ENCODE data around the gene TECTA.

The TECTA gene

DNA sequence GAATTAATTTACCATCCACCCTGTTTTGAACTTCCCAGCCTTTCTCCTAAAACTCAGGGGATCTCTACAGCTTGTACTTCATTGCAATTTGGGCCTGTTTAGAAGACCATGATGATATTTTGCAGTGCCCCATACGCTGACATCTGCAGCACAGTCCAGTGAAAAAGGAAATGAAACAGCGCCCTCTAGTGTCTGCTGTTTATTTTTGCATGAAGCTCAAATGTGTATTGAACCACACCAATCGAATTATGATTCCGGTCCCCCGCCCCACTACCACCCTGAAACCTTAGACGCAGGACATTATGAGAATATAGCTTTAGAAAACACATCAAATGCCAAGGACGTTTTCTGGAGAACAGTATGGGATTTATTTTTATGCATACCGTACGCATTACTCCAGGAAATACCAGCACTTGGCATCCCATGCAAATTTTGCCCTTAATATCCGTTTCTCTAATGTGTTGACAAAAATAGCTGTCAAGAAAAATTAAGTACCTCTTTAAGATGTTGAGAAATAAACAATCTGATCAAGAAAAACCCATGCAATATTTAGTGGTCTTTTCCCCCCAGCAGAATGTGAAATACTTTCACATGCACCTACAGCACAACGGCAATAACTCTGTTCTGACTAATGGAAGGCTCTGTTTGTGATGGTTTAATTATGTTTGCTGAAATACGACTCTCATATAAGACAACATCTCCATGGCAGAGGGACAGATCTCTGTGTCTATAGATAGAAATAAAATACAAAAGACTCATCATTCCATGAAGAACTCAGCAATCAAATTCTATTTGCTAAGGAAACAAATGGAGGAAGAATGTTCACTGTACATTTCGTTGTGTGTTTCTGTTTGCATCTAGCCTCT, 93.9 kb downstream of the TECTA start:
- WGBS, result 2% methylated on average over 4 of the region's 13 CpGs
- Histone ChIP-seq H3K18ac (ENCODE audit: low read depth in 1 of 2, low read length in 2 of 2) (no peak overlapping the region), H2AFZ (ENCODE audit: low read depth, low read length) (no peak overlapping the region), H4K91ac (ENCODE audit: low read length) (no peak overlapping the region), H4K8ac (ENCODE audit: low read length) (no peak overlapping the region), H2AK5ac (ENCODE audit: low read length, severe bottlenecking) (no peak overlapping the region), H2BK5ac (ENCODE audit: low read depth, low read length, poor library complexity, severe bottlenecking) (no peak overlapping the region), H3K79me1 (replicated peaks; ENCODE audit: low read length, poor library complexity, severe bottlenecking) (no peaks in the 10 kb centered on the region), H2BK15ac (ENCODE audit: low read depth, poor library complexity, severe bottlenecking) (no peak overlapping the region), H3K14ac (ENCODE audit: low read length in 2 of 2) (no peak overlapping the region), H3K4me2 (ENCODE audit: low read length, poor library complexity, severe bottlenecking) (no peak overlapping the region), H3K9ac (ENCODE audit: low read length) (peak overlapping the region; percentile 22), H3K4me1 (ENCODE audit: control insufficient read depth, insufficient read depth, low read depth, low read length) (no peaks in the 10 kb centered on the region), H3K36me3 (ENCODE audit: control insufficient read depth in 1 of 2, insufficient read depth in 2 of 2, low read depth in 1 of 2, low read length in 2 of 2) (no peaks in the 10 kb centered on the region), H3K27ac (ENCODE audit: low read length, poor library complexity, severe bottlenecking) (no peak overlapping the region), H3K9me3 (ENCODE audit: control insufficient read depth, low read length) (no peaks in the 10 kb centered on the region), H2BK120ac (ENCODE audit: low read depth, low read length) (no peak overlapping the region), H3K27me3 (ENCODE audit: control insufficient read depth in 1 of 2, insufficient read depth in 1 of 2, low read length in 2 of 2) (peaks cover 0 to 16% of the 10 kb centered on the region in 2 experiments), H2BK12ac (ENCODE audit: low read length in 2 of 2) (no peak overlapping the region), H3K23ac (ENCODE audit: low read length in 2 of 2) (no peak overlapping the region), H3K4me3 (ENCODE audit: insufficient read depth in 1 of 2, low read depth in 1 of 2, low read length in 2 of 2) (no peak overlapping the region), H3K4ac (ENCODE audit: low read depth in 1 of 2, low read length in 2 of 2) (no peak overlapping the region)
- DNase-seq, result peak; percentile 68

DNA sequence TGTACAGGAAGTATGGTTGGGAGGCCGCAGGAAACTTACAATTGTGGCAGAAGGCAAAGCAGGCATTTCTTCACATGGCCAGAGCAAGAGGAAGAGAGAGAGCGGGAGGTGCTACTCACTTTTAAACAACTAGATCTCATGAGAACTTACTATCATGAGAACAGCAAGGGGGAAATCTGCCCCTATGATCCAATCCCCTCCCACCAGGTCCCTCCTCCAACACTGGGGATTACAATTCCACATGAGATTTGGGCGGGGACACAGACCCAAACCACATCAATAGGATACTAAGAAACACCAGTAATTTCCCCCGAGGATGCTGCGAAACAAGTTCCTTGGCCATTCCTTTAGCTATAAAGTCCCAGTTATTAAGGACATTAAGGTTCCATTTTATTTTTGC, 97.4 kb downstream of the TECTA start:
- no peak overlapping the region for H2AFZ ChIP-seq (ENCODE audit: low read depth, low read length)
- H3K9me3 ChIP-seq (ENCODE audit: control insufficient read depth, low read length), result no peaks in the 10 kb centered on the region
- H2BK12ac ChIP-seq (ENCODE audit: low read length in 2 of 2), result no peak overlapping the region
- H2AK5ac ChIP-seq (ENCODE audit: low read length, severe bottlenecking), result no peak overlapping the region
- no peak overlapping the region for H3K4me3 ChIP-seq (ENCODE audit: insufficient read depth in 1 of 2, low read depth in 1 of 2, low read length in 2 of 2)
- H3K4me1 ChIP-seq (ENCODE audit: control insufficient read depth, insufficient read depth, low read depth, low read length), result no peaks in the 10 kb centered on the region
- no peak overlapping the region for H3K4ac ChIP-seq (ENCODE audit: low read depth in 1 of 2, low read length in 2 of 2)
- WGBS, result 69% methylated on average over 2 of the region's 5 CpGs
- no peak overlapping the region for H2BK15ac ChIP-seq (ENCODE audit: low read depth, poor library complexity, severe bottlenecking)
- no peak overlapping the region for H2BK120ac ChIP-seq (ENCODE audit: low read depth, low read length)
- no peak overlapping the region for H4K91ac ChIP-seq (ENCODE audit: low read length)
- H2BK5ac ChIP-seq (ENCODE audit: low read depth, low read length, poor library complexity, severe bottlenecking), result no peak overlapping the region
- peaks cover 0 to 16% of the 10 kb centered on the region in 2 experiments for H3K27me3 ChIP-seq (ENCODE audit: control insufficient read depth in 1 of 2, insufficient read depth in 1 of 2, low read length in 2 of 2)
- no peak overlapping the region for H3K9ac ChIP-seq (ENCODE audit: low read length)
- H3K23ac ChIP-seq (ENCODE audit: low read length in 2 of 2), result no peak overlapping the region
- no peak overlapping the region for H3K27ac ChIP-seq (ENCODE audit: low read length, poor library complexity, severe bottlenecking)
- H3K18ac ChIP-seq (ENCODE audit: low read depth in 1 of 2, low read length in 2 of 2), result no peak overlapping the region
- H3K4me2 ChIP-seq (ENCODE audit: low read length, poor library complexity, severe bottlenecking), result no peak overlapping the region
- no peak for DNase-seq
- no peak overlapping the region for H3K14ac ChIP-seq (ENCODE audit: low read length in 2 of 2)
- no peaks in the 10 kb centered on the region for H3K36me3 ChIP-seq (ENCODE audit: control insufficient read depth in 1 of 2, insufficient read depth in 2 of 2, low read depth in 1 of 2, low read length in 2 of 2)
- H4K8ac ChIP-seq (ENCODE audit: low read length), result no peak overlapping the region
- no peaks in the 10 kb centered on the region for H3K79me1 ChIP-seq (replicated peaks; ENCODE audit: low read length, poor library complexity, severe bottlenecking)

GRCh38 chr11:121199516-121199915, 98.5 kb downstream of the TECTA start:
- 15% methylated on average over 3 of the region's 3 CpGs for WGBS
- Histone ChIP-seq H2BK5ac (ENCODE audit: low read depth, low read length, poor library complexity, severe bottlenecking) (no peak overlapping the region), H3K23ac (ENCODE audit: low read length in 2 of 2) (no peak overlapping the region), H3K4me3 (ENCODE audit: insufficient read depth in 1 of 2, low read depth in 1 of 2, low read length in 2 of 2) (no peak overlapping the region), H3K27me3 (ENCODE audit: control insufficient read depth in 1 of 2, insufficient read depth in 1 of 2, low read length in 2 of 2) (peaks cover 0 to 16% of the 10 kb centered on the region in 2 experiments), H3K4me2 (ENCODE audit: low read length, poor library complexity, severe bottlenecking) (no peak overlapping the region), H3K79me1 (replicated peaks; ENCODE audit: low read length, poor library complexity, severe bottlenecking) (no peaks in the 10 kb centered on the region), H3K36me3 (ENCODE audit: control insufficient read depth in 1 of 2, insufficient read depth in 2 of 2, low read depth in 1 of 2, low read length in 2 of 2) (no peaks in the 10 kb centered on the region), H3K9me3 (ENCODE audit: control insufficient read depth, low read length) (no peaks in the 10 kb centered on the region), H3K27ac (ENCODE audit: low read length, poor library complexity, severe bottlenecking) (no peak overlapping the region), H3K14ac (ENCODE audit: low read length in 2 of 2) (no peak overlapping the region), H4K91ac (ENCODE audit: low read length) (no peak overlapping the region), H3K4me1 (ENCODE audit: control insufficient read depth, insufficient read depth, low read depth, low read length) (no peaks in the 10 kb centered on the region), H2AK5ac (ENCODE audit: low read length, severe bottlenecking) (no peak overlapping the region), H3K4ac (ENCODE audit: low read depth in 1 of 2, low read length in 2 of 2) (no peak overlapping the region), H2BK120ac (ENCODE audit: low read depth, low read length) (no peak overlapping the region), H2BK12ac (ENCODE audit: low read length in 2 of 2) (no peak overlapping the region), H2BK15ac (ENCODE audit: low read depth, poor library complexity, severe bottlenecking) (no peak overlapping the region), H3K18ac (ENCODE audit: low read depth in 1 of 2, low read length in 2 of 2) (no peak overlapping the region), H3K9ac (ENCODE audit: low read length) (no peak overlapping the region), H4K8ac (ENCODE audit: low read length) (no peak overlapping the region), H2AFZ (ENCODE audit: low read depth, low read length) (no peak overlapping the region)
- peak; percentile 35 for DNase-seq

DNA sequence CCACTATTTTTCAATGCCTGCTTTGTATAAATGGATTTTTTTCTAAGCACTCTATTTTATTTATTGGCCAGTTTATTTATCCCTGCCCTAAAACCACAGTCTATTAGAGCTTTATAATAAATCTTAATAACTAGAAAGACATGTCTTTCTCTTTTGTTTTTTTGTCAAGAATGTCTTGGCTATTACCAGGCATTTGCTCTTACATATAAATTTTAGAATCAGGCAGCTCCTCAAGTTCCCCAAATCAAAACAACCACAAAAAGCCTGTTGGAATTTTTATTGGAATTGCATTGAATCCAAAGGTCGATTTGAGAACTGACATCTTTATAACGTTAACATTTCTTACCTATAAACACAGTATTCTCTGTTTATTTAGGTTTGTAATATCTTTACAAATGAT, 105.8 kb downstream of the TECTA start:
- no peaks in the 10 kb centered on the region for H3K9me3 ChIP-seq (ENCODE audit: control insufficient read depth, low read length)
- no peaks in the 10 kb centered on the region for H3K36me3 ChIP-seq (ENCODE audit: control insufficient read depth in 1 of 2, insufficient read depth in 2 of 2, low read depth in 1 of 2, low read length in 2 of 2)
- H3K18ac ChIP-seq (ENCODE audit: low read depth in 1 of 2, low read length in 2 of 2), result no peak overlapping the region

More for the DNA sequence above, 105.8 kb downstream of the TECTA start:
- no CpG with 5 or more reads among the region's 2 CpGs for WGBS
- no peak overlapping the region for H3K23ac ChIP-seq (ENCODE audit: low read length in 2 of 2)
- H3K4me1 ChIP-seq (ENCODE audit: control insufficient read depth, insufficient read depth, low read depth, low read length), result no peaks in the 10 kb centered on the region
- H4K91ac ChIP-seq (ENCODE audit: low read length), result no peak overlapping the region
- no peak overlapping the region for H3K14ac ChIP-seq (ENCODE audit: low read length in 2 of 2)
- no peaks in the 10 kb centered on the region for H3K79me1 ChIP-seq (replicated peaks; ENCODE audit: low read length, poor library complexity, severe bottlenecking)
- no peak overlapping the region for H2BK5ac ChIP-seq (ENCODE audit: low read depth, low read length, poor library complexity, severe bottlenecking)
- no peak overlapping the region for H2BK120ac ChIP-seq (ENCODE audit: low read depth, low read length)
- peaks cover 0 to 6% of the 10 kb centered on the region in 2 experiments for H3K27me3 ChIP-seq (ENCODE audit: control insufficient read depth in 1 of 2, insufficient read depth in 1 of 2, low read length in 2 of 2)
- no peak for DNase-seq
- no peak overlapping the region for H3K9ac ChIP-seq (ENCODE audit: low read length)
- H3K4me3 ChIP-seq (ENCODE audit: insufficient read depth in 1 of 2, low read depth in 1 of 2, low read length in 2 of 2), result no peak overlapping the region
- H4K8ac ChIP-seq (ENCODE audit: low read length), result no peak overlapping the region
- H3K27ac ChIP-seq (ENCODE audit: low read length, poor library complexity, severe bottlenecking), result no peak overlapping the region
- no peak overlapping the region for H2BK12ac ChIP-seq (ENCODE audit: low read length in 2 of 2)
- no peak overlapping the region for H2AFZ ChIP-seq (ENCODE audit: low read depth, low read length)
- H3K4ac ChIP-seq (ENCODE audit: low read depth in 1 of 2, low read length in 2 of 2), result no peak overlapping the region
- H2BK15ac ChIP-seq (ENCODE audit: low read depth, poor library complexity, severe bottlenecking), result no peak overlapping the region
- H2AK5ac ChIP-seq (ENCODE audit: low read length, severe bottlenecking), result no peak overlapping the region
- H3K4me2 ChIP-seq (ENCODE audit: low read length, poor library complexity, severe bottlenecking), result no peak overlapping the region
